Pancreas (tissue), 10 donors: Measurements from ENCODE around the gene CKAP2L. TPM values are rescaled to one million over a fixed set of nuclear protein-coding genes. Genes with fewer than 3 reads are reported as not detected.

ENCODE experiments used
- ATAC-seq, 4 donors: fragments of 200-7000 bp; cut with Tn5 transposase; one replicate each; pipeline versions ENCODE4 v1.8.0 to v1.9.1; 2020; ENCODE audit warnings: mild to moderate bottlenecking in 4 of 4, moderate library complexity in 4 of 4
- DNase-seq, 6 donors: peaks; one replicate each; pipeline ENCODE4 v3.0.0-alpha.2; 2020
- FAIRE-seq: peaks from 2 replicates; lab custom pipeline; 2012; peaks lifted over from hg19 to GRCh38; lab: Jason Lieb, UNC
- H3K27ac ChIP-seq, 4 donors: fragments of 200-600 bp; sonication (generic); 1 replicate in 3 of 4; 2 replicates in 1 of 4; pipeline versions ENCODE4 v1.5.0 to v1.8.0; 2020
- H3K27me3 ChIP-seq, 4 donors: fragments of 200-600 bp; one replicate each; pipeline ENCODE4 v1.8.0; 2021
- H3K36me3 ChIP-seq, 3 donors: fragments of 200-600 bp; sonication (generic) in 1 of 3; one replicate each; pipeline versions ENCODE4 v1.5.0 to v1.8.0; 2020 to 2021
- H3K4me1 ChIP-seq, 3 donors: fragments of 200-600 bp; one replicate each; pipeline ENCODE4 v1.8.0; 2021
- H3K4me3 ChIP-seq, 4 donors: fragments of 200-600 bp; sonication (generic) in 2 of 4; one replicate each; pipeline versions ENCODE4 v1.5.0 to v1.8.0; 2020 to 2021
- H3K9me3 ChIP-seq, 4 donors: fragments of 200-600 bp; one replicate each; pipeline ENCODE4 v1.8.0; 2021
- WGBS, 2 donors: extraction: QIAGEN DNeasy Blood & Tissue Kit; methylation state at CpG; one replicate each; pipeline ENCODE4 v1.1.7; 2013; 5-methylcytosine and 5-hydroxymethylcytosine counted together
- intact Hi-C, 3 donors: fragments of 100-400 bp; cut with DNase I; formaldehyde crosslinking; loops; one replicate each; pipeline versions ENCODE4 v1.11.1 to v1.14.2; 2022
- polyA plus RNA-seq, 2 donors: library from polyadenylated mRNA; stranded (reverse); fragments of 200-250 nt; gene quantifications; one replicate each; pipeline ENCODE4 v1.2.3, GENCODE V29; 2013
- total RNA-seq, 6 donors: library from RNA; stranded (reverse); fragmentation: NEBNext Ultra II Directional in 4 of 6; extraction: Animal tissue kit (Norgen Biotek cat#: 25700) in 4 of 6; gene quantifications; one replicate each; pipeline versions ENCODE4 v1.2.1 to v1.2.4, GENCODE V29; 2021 to 2023
- TF ChIP-seq, protein P1 (sequence below), 4 donors: fragments of 200-600 bp; sonication (generic) in 3 of 4; IDR thresholded peaks; one replicate each; pipeline versions ENCODE4 v1.5.0 to v1.8.0; 2021; ENCODE audit warnings: antibody characterized with exemption in 4 of 4
- donor health status: healthy with polysubstance abuse.
- donor health status: DM: no; HTN: no; CAD: no; lungs with moderate emphysema.
- donor health status: DM: no; HTN: no; CAD: no.
- donor health status: control.
- donor health status: control.
- donor health status: Bipolar disorder and iron deficiency.
- donor health status: DM: yes; HTN: yes; CAD: no.
- donor health status: DM: no; HTN: no; CAD: no.
- donor health status: DM: no; HTN: no; CAD: no.
- donor health status: DM: yes; HTN: yes; CAD: no.

Gene CKAP2L
- total and polyA plus RNA-seq, 8 donors, result 0.04 to 0.64 (median 0.12) TPM; not detected in 2

- intact Hi-C loops, result loop anchor here in 1 of 3 donors (5.0 to 10.0 kb wide), 2 partner anchors 137 to 184 kb away; no protein-coding TSS in a partner anchor
- FAIRE-seq, result no peak
- H3K36me3 ChIP-seq, result no peaks in the 10 kb centered on the region
- no peaks in the 10 kb centered on the region for H3K9me3 ChIP-seq
- no peaks in the 10 kb centered on the region for H3K27me3 ChIP-seq
- ATAC-seq, result no peak
- no peak for DNase-seq
- H3K4me3 ChIP-seq, result no peak overlapping the region
- H3K27ac ChIP-seq, result no peak overlapping the region
- H3K4me1 ChIP-seq, result peaks cover 0 to 4% (median 0%) of the 10 kb centered on the region in 3 donors
- TF ChIP-seq, protein P1, sequence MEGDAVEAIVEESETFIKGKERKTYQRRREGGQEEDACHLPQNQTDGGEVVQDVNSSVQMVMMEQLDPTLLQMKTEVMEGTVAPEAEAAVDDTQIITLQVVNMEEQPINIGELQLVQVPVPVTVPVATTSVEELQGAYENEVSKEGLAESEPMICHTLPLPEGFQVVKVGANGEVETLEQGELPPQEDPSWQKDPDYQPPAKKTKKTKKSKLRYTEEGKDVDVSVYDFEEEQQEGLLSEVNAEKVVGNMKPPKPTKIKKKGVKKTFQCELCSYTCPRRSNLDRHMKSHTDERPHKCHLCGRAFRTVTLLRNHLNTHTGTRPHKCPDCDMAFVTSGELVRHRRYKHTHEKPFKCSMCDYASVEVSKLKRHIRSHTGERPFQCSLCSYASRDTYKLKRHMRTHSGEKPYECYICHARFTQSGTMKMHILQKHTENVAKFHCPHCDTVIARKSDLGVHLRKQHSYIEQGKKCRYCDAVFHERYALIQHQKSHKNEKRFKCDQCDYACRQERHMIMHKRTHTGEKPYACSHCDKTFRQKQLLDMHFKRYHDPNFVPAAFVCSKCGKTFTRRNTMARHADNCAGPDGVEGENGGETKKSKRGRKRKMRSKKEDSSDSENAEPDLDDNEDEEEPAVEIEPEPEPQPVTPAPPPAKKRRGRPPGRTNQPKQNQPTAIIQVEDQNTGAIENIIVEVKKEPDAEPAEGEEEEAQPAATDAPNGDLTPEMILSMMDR (IDR thresholded peaks at IDR 0.05), result no peak
These were observed 13.9 kb downstream of the CKAP2L start for GRCh38 chr2:112750560-112750843.

DNA sequence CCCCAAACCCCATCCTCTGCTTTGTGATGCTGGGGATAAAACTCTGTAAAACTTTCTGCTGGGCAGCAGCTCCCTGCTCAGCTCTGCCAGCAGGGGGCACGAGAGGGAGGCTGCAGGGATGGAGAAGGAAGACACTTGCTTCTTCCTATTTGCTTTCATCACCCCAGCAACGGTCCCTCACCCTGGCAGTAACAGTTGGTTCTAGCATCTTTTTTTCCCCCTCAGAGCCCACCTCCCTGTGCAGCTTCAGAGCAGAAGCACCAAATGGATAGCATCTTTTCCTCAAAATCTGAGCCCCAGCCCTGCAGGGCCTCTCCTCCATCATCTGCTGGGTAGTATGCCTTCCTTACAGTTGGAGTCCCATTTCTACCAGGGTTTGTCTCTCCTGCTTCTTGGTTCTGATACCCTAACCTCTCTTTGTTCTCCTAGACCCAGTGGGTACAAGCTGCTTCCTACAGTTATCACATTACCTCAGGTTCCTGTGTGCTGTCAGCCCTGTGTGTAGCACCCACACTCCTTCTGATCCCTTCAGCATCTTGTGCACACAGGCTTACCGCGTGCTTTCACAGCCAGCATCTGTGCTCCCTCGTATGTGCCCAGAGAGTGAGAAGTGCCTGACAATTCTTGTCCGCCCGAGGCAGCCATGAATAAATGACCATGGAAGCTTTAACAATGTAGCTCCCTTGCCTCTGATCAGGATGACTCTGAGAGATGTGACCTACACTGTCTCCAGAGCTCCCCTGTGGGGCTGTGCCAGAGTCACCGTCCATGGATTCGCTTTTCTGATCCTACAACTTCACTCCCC lies 14.5 kb downstream of the CKAP2L start:
- H3K27ac ChIP-seq, result no peak overlapping the region
- FAIRE-seq, result no peak
- H3K27me3 ChIP-seq, result no peaks in the 10 kb centered on the region
- peak; percentile 49 to 89 (median 74) for DNase-seq
- 67 to 71% methylated on average over 9 of the region's 9 CpGs for WGBS, 2 donors
- H3K36me3 ChIP-seq, result no peaks in the 10 kb centered on the region
- ATAC-seq, result peak; percentile 61 to 97 (median 86)
- intact Hi-C loops, result loop anchor here in 1 of 3 donors (5.0 to 10.0 kb wide), 2 partner anchors 137 to 185 kb away; no protein-coding TSS in a partner anchor
- TF ChIP-seq, protein P1 (IDR thresholded peaks at IDR 0.05), result peak; percentile 69 to 93 (median 74)
- no peak overlapping the region for H3K4me3 ChIP-seq
- H3K4me1 ChIP-seq, result peaks cover 0 to 4% (median 0%) of the 10 kb centered on the region in 3 donors
- no peaks in the 10 kb centered on the region for H3K9me3 ChIP-seq

DNA sequence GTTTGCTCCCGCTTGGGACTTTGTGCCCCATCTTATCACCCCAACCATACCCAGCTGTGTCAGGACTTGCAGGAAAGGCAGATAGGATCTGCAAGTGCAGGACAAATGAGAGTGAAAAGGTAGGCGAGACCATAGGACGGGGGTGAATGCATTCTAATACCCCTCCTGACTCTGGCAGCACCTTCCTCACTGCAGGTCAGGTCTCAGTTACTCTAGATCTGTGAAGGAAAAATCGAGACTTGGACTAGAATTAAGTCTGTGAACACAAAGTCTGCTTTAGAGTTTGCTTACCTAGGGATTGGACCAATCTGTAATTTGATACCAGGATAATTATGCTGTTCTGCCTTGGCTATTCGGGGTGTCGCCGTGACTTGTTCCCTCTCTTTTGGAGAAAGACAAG lies 23.9 kb downstream of the CKAP2L start:
- no peak for DNase-seq
- no peaks in the 10 kb centered on the region for H3K9me3 ChIP-seq
- WGBS, 2 donors, result 88 to 92% methylated on average over 7 of the region's 7 CpGs
- intact Hi-C loops, result no loop called here
- H3K4me3 ChIP-seq, result no peak overlapping the region
- ATAC-seq, result no peak
- H3K27ac ChIP-seq, result no peak overlapping the region
- no peak for FAIRE-seq
- no peaks in the 10 kb centered on the region for H3K36me3 ChIP-seq
- no peaks in the 10 kb centered on the region for H3K27me3 ChIP-seq
- peaks cover 0 to 5% (median 0%) of the 10 kb centered on the region in 3 donors for H3K4me1 ChIP-seq
- TF ChIP-seq, protein P1 (IDR thresholded peaks at IDR 0.05), result no peak

- no peak overlapping the region for H3K27ac ChIP-seq
- DNase-seq, result no peak
- no peaks in the 10 kb centered on the region for H3K27me3 ChIP-seq
- 73 to 75% methylated on average over 1 of the region's 1 CpG for WGBS, 2 donors
- no peaks in the 10 kb centered on the region for H3K9me3 ChIP-seq
- H3K36me3 ChIP-seq, result no peaks in the 10 kb centered on the region
- TF ChIP-seq, protein P1 (IDR thresholded peaks at IDR 0.05), result no peak
- no peak for FAIRE-seq
- no peak overlapping the region for H3K4me3 ChIP-seq
- intact Hi-C loops, result no loop called here
- peak in 3 of 4 donors; percentile 53 to 76 (median 65) for ATAC-seq
- peaks cover 0 to 5% (median 0%) of the 10 kb centered on the region in 3 donors for H3K4me1 ChIP-seq
These were observed 26.7 kb downstream of the CKAP2L start for GRCh38 chr2:112737542-112738232.
